Stimulated activated naive CD8-positive, alpha-beta T cell treated with anti-CD3 and anti-CD28 coated beads, Interleukin-15, Interleukin-2, amounts not matched to agents 100 ng/mL and 50 ng/mL, for 24 hours (primary cell): Measurements from ENCODE around the gene GRID1.
"Not testable (repeated sequence)": the region's sequence is repeated elsewhere in the genome, so short reads cannot be mapped to it uniquely, and the experiment has no call there.

Experiments used
- H3K27ac Mint-ChIP-seq: one replicate; pipeline ENCODE4 v1.8.0; 2021; ENCODE audit warnings: mild to moderate bottlenecking, mixed read lengths
- H3K27me3 Mint-ChIP-seq: one replicate; pipeline ENCODE4 v1.8.0; 2021; ENCODE audit warnings: mixed read lengths
- H3K36me3 Mint-ChIP-seq: one replicate; pipeline ENCODE4 v1.8.0; 2021; ENCODE audit warnings: low read depth, mixed read lengths
- H3K4me1 Mint-ChIP-seq: one replicate; pipeline ENCODE4 v1.8.0; 2021; ENCODE audit warnings: low read depth, mixed read lengths
- H3K4me3 Mint-ChIP-seq: one replicate; pipeline ENCODE4 v1.8.0; 2021; ENCODE audit warnings: mild to moderate bottlenecking, mixed read lengths
- H3K9me3 Mint-ChIP-seq: one replicate; pipeline ENCODE4 v1.8.0; 2021; ENCODE audit warnings: mixed read lengths

Gene GRID1

DNA sequence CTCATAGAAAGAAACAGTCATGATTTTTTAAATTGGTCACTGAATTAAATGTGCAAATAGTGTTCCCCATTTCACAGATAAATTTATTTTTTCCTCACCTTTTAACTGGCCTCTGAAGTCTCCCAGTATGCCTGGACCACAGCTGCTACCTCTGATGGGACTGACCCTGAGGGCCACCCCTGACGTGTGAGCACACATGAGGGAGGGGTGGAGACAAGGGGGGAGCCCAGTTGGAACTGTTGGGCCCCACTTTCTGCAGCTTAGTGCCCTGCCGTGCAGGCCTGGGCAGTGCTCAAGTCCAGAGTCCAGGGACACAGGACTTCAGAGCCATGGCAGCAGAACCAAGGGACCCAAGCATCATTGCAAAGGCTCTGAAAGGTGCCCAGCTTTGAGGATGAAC, 243.9 kb downstream of the GRID1 start:
- Mint-ChIP-seq H3K9me3 (no peaks in the 10 kb centered on the region), H3K4me1 (no peaks in the 10 kb centered on the region), H3K27ac (no peak overlapping the region), H3K4me3 (no peak overlapping the region), H3K36me3 (no peaks in the 10 kb centered on the region), H3K27me3 (peaks cover 7% of the 10 kb centered on the region)

- no peaks in the 10 kb centered on the region for H3K4me1 Mint-ChIP-seq
- no peak overlapping the region for H3K27ac Mint-ChIP-seq
- H3K9me3 Mint-ChIP-seq, result no peaks in the 10 kb centered on the region
- H3K36me3 Mint-ChIP-seq, result no peaks in the 10 kb centered on the region
- H3K4me3 Mint-ChIP-seq, result no peak overlapping the region
- H3K27me3 Mint-ChIP-seq, result peaks cover 4% of the 10 kb centered on the region
These were observed 245.4 kb downstream of the GRID1 start for GRCh38 chr10:86121200-86121599.

DNA sequence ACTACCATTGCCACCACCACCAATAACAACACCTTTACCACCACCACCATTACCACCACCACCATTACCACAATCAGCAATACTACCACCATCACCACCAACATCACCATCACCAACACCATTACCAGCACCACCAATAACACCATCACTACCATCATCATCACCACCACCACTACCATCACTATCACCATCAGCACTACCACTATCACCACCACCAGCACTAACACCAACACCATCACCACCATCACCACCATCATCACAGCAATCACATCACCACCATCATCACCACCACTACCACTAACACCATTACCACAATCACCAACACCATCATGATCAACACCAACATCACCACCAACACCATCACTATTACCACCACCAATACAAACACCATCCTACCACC, 249.5 kb downstream of the GRID1 start:
- Mint-ChIP-seq H3K36me3 (no peaks in the 10 kb centered on the region), H3K27ac (no peak overlapping the region), H3K27me3 (peaks cover 4% of the 10 kb centered on the region), H3K4me3 (no peak overlapping the region), H3K4me1 (no peaks in the 10 kb centered on the region), H3K9me3 (no peaks in the 10 kb centered on the region)

DNA sequence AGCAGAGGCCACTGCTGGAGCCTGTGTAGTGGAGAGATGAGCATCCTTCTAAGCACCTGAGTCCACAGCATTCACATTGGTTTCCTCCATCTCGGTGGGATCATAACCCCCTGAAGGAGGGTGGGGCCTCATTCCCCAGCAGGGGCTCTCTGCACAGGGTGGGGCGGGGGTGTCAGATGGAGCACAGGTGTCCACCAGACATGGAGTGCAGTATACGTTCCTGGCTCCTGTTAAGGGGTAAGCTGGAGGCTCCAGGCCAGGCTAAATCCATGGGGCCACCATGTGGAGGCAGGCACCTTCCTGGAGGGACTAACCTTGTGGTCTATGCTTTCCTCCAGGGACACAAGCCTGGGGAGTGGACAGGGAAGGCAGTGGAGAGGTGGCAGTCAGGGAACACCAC, 252.6 kb downstream of the GRID1 start:
- Mint-ChIP-seq H3K27ac (no peak overlapping the region), H3K4me3 (no peak overlapping the region), H3K36me3 (no peaks in the 10 kb centered on the region), H3K9me3 (no peaks in the 10 kb centered on the region), H3K4me1 (no peaks in the 10 kb centered on the region), H3K27me3 (peaks cover 4% of the 10 kb centered on the region)

DNA sequence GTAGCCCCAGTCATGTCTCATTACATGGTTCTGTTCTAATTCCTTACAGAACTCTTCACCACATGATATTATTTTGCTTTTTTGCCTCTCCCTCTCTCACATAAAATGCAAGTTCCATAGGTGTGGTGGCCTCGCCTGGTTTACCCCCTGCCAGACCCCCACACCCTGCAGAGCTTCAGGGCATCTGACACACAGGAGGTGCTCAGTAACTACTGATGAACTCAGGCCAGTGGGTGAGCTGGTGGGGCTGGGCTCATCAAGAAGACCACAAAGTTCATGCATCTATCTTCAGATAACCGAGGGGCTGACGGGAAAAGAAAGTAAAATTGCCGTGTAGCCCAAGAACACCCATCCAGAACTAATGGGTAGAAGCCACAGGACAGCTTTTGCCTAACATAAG, 253.1 kb downstream of the GRID1 start:
- Mint-ChIP-seq H3K27ac (no peak overlapping the region), H3K9me3 (no peaks in the 10 kb centered on the region), H3K27me3 (peaks cover under 1% of the 10 kb centered on the region), H3K4me1 (no peaks in the 10 kb centered on the region), H3K4me3 (no peak overlapping the region), H3K36me3 (no peaks in the 10 kb centered on the region)

DNA sequence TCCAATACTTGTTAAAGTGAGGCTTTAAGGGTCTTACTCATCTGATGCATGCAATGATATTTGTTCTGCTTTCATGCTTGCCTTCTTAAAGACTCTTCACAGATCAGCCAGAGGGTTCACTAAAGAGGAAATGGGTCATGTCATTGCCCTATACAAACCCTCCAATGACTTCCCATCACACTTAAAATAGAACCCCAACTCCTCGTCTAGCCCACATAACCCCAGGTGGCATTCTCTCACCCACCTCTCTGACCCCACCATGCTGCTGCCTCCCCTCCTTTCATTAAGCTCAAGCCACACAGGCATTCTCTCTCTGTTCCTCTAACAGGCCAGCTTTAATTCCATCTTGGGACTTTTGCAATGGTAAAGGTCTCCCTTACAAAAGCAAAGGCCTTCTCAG, 253.6 kb downstream of the GRID1 start:
- Mint-ChIP-seq H3K27me3 (no peaks in the 10 kb centered on the region), H3K27ac (no peak overlapping the region), H3K36me3 (no peaks in the 10 kb centered on the region), H3K4me1 (no peaks in the 10 kb centered on the region), H3K9me3 (no peaks in the 10 kb centered on the region), H3K4me3 (no peak overlapping the region)

DNA sequence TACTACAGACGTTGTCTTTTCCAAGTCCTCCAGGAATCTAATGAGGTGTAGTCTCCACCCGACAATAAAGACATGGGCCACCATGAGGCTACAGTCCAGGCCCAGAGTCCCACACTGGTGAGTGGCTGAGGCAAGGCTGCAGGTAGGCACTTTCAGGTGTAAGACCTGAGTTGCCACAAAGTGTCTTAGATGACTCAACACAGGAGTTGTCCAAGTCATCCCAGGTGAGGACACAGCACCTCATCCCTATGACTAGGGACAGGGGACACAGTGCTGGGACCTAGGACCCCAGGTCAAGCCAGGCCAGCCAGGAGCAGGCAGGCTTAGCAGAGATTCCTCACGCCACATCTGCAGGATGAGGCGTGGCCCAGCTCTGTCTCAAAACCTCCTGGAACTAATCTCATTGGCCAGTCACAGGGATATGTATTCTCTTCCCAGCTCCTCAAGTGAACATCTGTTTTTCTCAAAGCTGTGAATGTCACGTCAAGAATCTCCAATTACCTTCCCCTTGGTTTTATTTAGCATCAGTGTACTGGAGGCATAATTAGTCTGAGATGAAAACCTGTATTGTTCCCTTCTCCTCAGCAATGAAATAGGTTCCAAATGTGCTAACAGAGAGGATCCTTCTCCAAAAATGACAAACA, 254.6 kb downstream of the GRID1 start:
- Mint-ChIP-seq H3K36me3 (no peaks in the 10 kb centered on the region), H3K9me3 (no peaks in the 10 kb centered on the region), H3K4me1 (no peaks in the 10 kb centered on the region), H3K27me3 (no peaks in the 10 kb centered on the region), H3K27ac (no peak overlapping the region), H3K4me3 (no peak overlapping the region)

DNA sequence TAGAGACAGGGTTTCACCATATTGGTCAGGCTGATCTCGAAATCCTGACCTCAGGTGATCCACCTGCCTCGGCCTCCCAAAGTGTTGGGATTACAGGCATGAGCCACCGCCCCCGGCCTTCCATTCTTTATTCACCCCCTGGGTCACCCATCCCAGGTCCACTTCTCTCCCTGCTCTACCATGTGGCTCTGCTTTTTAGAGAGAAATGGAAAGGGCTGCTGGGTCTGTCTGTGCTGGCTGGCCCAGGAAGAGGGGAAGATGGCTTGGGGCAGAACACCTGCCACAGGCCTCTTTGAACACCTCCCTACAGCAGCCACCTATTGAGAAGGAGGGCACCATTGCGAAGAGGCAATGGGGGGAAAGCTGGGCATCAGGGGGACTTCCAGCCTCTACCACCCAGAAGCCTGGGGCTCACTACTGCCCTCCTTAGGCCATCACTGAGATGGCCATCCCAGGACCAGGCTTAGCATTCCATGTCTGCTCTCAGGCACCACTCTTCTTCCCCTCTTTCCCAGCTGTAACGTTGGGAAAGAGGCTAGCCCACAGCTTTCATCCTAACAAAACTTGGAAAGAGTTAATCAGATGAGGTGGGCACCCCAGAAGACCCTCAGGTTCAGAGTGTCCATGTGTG, 256.3 kb downstream of the GRID1 start:
- no peaks in the 10 kb centered on the region for H3K27me3 Mint-ChIP-seq
- H3K27ac Mint-ChIP-seq, result no peak overlapping the region
- H3K4me3 Mint-ChIP-seq, result no peak overlapping the region
- no peaks in the 10 kb centered on the region for H3K4me1 Mint-ChIP-seq
- H3K9me3 Mint-ChIP-seq, result no peaks in the 10 kb centered on the region
- no peaks in the 10 kb centered on the region for H3K36me3 Mint-ChIP-seq

DNA sequence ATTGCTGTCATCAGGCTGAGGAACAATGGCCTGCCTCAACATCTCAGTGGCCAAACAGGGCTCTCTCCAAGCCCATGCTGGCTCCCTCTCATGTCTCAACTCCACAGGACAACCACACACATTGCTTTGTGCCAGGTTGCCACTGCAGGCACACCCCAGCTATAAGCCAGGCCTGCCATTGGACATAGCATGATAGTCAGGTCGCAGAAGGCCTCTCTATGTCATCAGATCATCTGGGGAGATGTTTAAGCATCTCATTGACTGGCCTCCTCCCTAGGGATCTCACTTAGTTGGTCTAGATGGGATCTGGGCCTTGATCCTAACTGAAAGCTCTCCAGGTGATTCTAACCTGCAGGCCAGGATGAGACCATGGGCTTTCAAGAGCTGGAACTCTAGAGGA, 257.2 kb downstream of the GRID1 start:
- Mint-ChIP-seq H3K36me3 (no peaks in the 10 kb centered on the region), H3K4me3 (no peak overlapping the region), H3K4me1 (no peaks in the 10 kb centered on the region), H3K9me3 (no peaks in the 10 kb centered on the region), H3K27me3 (no peaks in the 10 kb centered on the region), H3K27ac (no peak overlapping the region)

- no peaks in the 10 kb centered on the region for H3K36me3 Mint-ChIP-seq
- no peaks in the 10 kb centered on the region for H3K27me3 Mint-ChIP-seq
- no peak overlapping the region for H3K27ac Mint-ChIP-seq
- no peaks in the 10 kb centered on the region for H3K9me3 Mint-ChIP-seq
- no peak overlapping the region for H3K4me3 Mint-ChIP-seq
- H3K4me1 Mint-ChIP-seq, result no peaks in the 10 kb centered on the region
These were observed 257.9 kb downstream of the GRID1 start for GRCh38 chr10:86108696-86109095.

- H3K27ac Mint-ChIP-seq, H3K4me1 Mint-ChIP-seq, H3K36me3 Mint-ChIP-seq, H3K9me3 Mint-ChIP-seq, H3K4me3 Mint-ChIP-seq, H3K27me3 Mint-ChIP-seq: not testable (repeated sequence)
These were observed 258.8 kb downstream of the GRID1 start for GRCh38 chr10:86107611-86108310.

GRCh38 chr10:86107131-86107530, 259.5 kb downstream of the GRID1 start:
- Mint-ChIP-seq H3K27ac (no peak overlapping the region), H3K4me3 (no peak overlapping the region), H3K27me3 (no peaks in the 10 kb centered on the region), H3K9me3 (no peaks in the 10 kb centered on the region), H3K36me3 (no peaks in the 10 kb centered on the region), H3K4me1 (no peaks in the 10 kb centered on the region)

- no peak overlapping the region for H3K27ac Mint-ChIP-seq
- H3K4me1 Mint-ChIP-seq, result no peaks in the 10 kb centered on the region
- H3K27me3 Mint-ChIP-seq, result no peaks in the 10 kb centered on the region
- no peak overlapping the region for H3K4me3 Mint-ChIP-seq
- no peaks in the 10 kb centered on the region for H3K9me3 Mint-ChIP-seq
- H3K36me3 Mint-ChIP-seq, result no peaks in the 10 kb centered on the region
These were observed 260.0 kb downstream of the GRID1 start for GRCh38 chr10:86106616-86107015.

GRCh38 chr10:86105640-86106039, 261.0 kb downstream of the GRID1 start:
- H3K9me3 Mint-ChIP-seq, result no peaks in the 10 kb centered on the region

GRCh38 chr10:86105181-86105580, 261.4 kb downstream of the GRID1 start:
- Mint-ChIP-seq H3K27me3 (no peaks in the 10 kb centered on the region), H3K27ac (no peak overlapping the region), H3K4me3 (no peak overlapping the region), H3K36me3 (no peaks in the 10 kb centered on the region), H3K4me1 (no peaks in the 10 kb centered on the region), H3K9me3 (no peaks in the 10 kb centered on the region)

More at GRCh38 chr10:86105640-86106039, 261.0 kb downstream of the GRID1 start:
- Mint-ChIP-seq H3K27ac (no peak overlapping the region), H3K36me3 (no peaks in the 10 kb centered on the region), H3K27me3 (no peaks in the 10 kb centered on the region), H3K4me1 (no peaks in the 10 kb centered on the region), H3K4me3 (no peak overlapping the region)
